SU-DHL-6 (cell line): Measurements from ENCODE around the gene OSBPL5.

ENCODE experiments used
- H2AFZ ChIP-seq: fragments of 200-600 bp; sonication (generic); 2 replicates; pipeline ENCODE4 v1.6.1; 2014; ENCODE audit warnings: low read depth, mild to moderate bottlenecking, moderate library complexity, mixed read lengths, antibody characterized with exemption, low read length; ENCODE audit not compliant: severe bottlenecking
- H3F3A ChIP-seq: fragments of 200-600 bp; shearing (Covaris generic); 2 replicates; pipeline ENCODE4 v1.6.0; 2016; ENCODE audit warnings: antibody characterized with exemption, mild to moderate bottlenecking; ENCODE audit not compliant: insufficient read depth
- H3K27ac ChIP-seq: fragments of 200-600 bp; sonication (generic); 2 replicates; pipeline ENCODE4 v1.5.1; 2016; ENCODE audit warnings: low read depth, mild to moderate bottlenecking, low read length, moderate library complexity, mixed read lengths
- H3K27me3 ChIP-seq: fragments of 200-600 bp; sonication (generic), shearing (Covaris generic); 2 replicates; pipeline ENCODE4 v1.6.0; 2014; ENCODE audit warnings: mild to moderate bottlenecking, low read length
- H3K36me3 ChIP-seq: fragments of 200-600 bp; sonication (generic); 2 replicates; pipeline ENCODE4 v1.6.1; 2014; ENCODE audit warnings: mild to moderate bottlenecking, low read length, mixed read lengths
- H3K4me2 ChIP-seq: fragments of 300-600, 200-600 bp; shearing (Covaris generic), sonication (generic); 2 replicates; pipeline ENCODE4 v1.6.0; 2014; ENCODE audit warnings: low read length, low read depth, mild to moderate bottlenecking; ENCODE audit not compliant: poor library complexity, severe bottlenecking
- H3K4me3 ChIP-seq: fragments of 200-600 bp; sonication (generic); 2 replicates; pipeline ENCODE4 v1.5.1; 2014; ENCODE audit warnings: antibody characterized with exemption, low read length, mild to moderate bottlenecking, mixed read lengths; ENCODE audit not compliant: insufficient read depth, poor library complexity, severe bottlenecking
- H3K79me2 ChIP-seq: fragments of 200-600 bp; sonication (generic); 2 replicates; pipeline ENCODE4 v1.6.1; 2014; ENCODE audit warnings: mild to moderate bottlenecking, low read length, moderate library complexity; ENCODE audit not compliant: insufficient read depth
- H3K9ac ChIP-seq: fragments of 200-600 bp; sonication (generic); 2 replicates; pipeline ENCODE4 v1.7.0; 2014; ENCODE audit warnings: mild to moderate bottlenecking, low read length
- H3K9me2 ChIP-seq: fragments of 200-600 bp; sonication (generic); replicated peaks from 2 replicates; pipeline ENCODE4 v1.6.1; 2014; ENCODE audit warnings: low read length; ENCODE audit not compliant: insufficient read depth
- H3K9me3 ChIP-seq: fragments of 200-600 bp; sonication (generic); 2 replicates; pipeline ENCODE4 v1.6.1; 2014; ENCODE audit warnings: low read length, mixed read lengths; ENCODE audit not compliant: insufficient read depth
- H4K20me1 ChIP-seq: fragments of 200-600 bp; sonication (generic); 2 replicates; pipeline ENCODE4 v1.6.1; 2014; ENCODE audit warnings: low read depth, mild to moderate bottlenecking, antibody characterized with exemption, low read length, moderate library complexity, mixed read lengths
- CTCF ChIP-seq: fragments of 200-600 bp; sonication (generic); IDR thresholded peaks from one replicate; pipeline ENCODE4 v1.5.1; 2017; ENCODE audit warnings: antibody characterized with exemption, mild to moderate bottlenecking, low read length, moderate library complexity; ENCODE audit not compliant: insufficient read depth, poor library complexity, severe bottlenecking
- EZH2phosphoT487 ChIP-seq: fragments of 200-600 bp; sonication (generic), shearing (Covaris generic); conservative IDR thresholded peaks from 2 replicates; pipeline ENCODE4 v1.6.1; 2018; ENCODE audit warnings: mild to moderate bottlenecking, antibody characterized with exemption, low read length, moderate library complexity, mixed read lengths

The OSBPL5 gene

GRCh38 chr11:3139086-3139440 is 26.0 kb downstream of the OSBPL5 start:
- Histone ChIP-seq H3F3A (no peaks in the 10 kb centered on the region), H4K20me1 (no peaks in the 10 kb centered on the region), H3K4me2 (no peak overlapping the region), H3K36me3 (no peaks in the 10 kb centered on the region), H3K9ac (no peak overlapping the region), H3K9me3 (no peaks in the 10 kb centered on the region), H3K79me2 (no peaks in the 10 kb centered on the region), H3K27ac (no peak overlapping the region), H3K4me3 (no peak overlapping the region), H3K9me2 (no peaks in the 10 kb centered on the region), H3K27me3 (no peaks in the 10 kb centered on the region), H2AFZ (no peak overlapping the region)
- TF ChIP-seq CTCF: no peak
- no peak for TF ChIP-seq EZH2phosphoT487

GRCh38 chr11:3138178-3139085 is 26.7 kb downstream of the OSBPL5 start:
- Histone ChIP-seq H3K9me3 (no peaks in the 10 kb centered on the region), H3K27me3 (no peaks in the 10 kb centered on the region), H3K4me2 (no peak overlapping the region), H3K9me2 (no peaks in the 10 kb centered on the region), H3K4me3 (no peak overlapping the region), H3K27ac (no peak overlapping the region), H2AFZ (no peak overlapping the region), H3K79me2 (no peaks in the 10 kb centered on the region), H4K20me1 (no peaks in the 10 kb centered on the region), H3K9ac (no peak overlapping the region), H3K36me3 (no peaks in the 10 kb centered on the region), H3F3A (no peaks in the 10 kb centered on the region)
- TF ChIP-seq EZH2phosphoT487 (no peak), CTCF (no peak)

DNA sequence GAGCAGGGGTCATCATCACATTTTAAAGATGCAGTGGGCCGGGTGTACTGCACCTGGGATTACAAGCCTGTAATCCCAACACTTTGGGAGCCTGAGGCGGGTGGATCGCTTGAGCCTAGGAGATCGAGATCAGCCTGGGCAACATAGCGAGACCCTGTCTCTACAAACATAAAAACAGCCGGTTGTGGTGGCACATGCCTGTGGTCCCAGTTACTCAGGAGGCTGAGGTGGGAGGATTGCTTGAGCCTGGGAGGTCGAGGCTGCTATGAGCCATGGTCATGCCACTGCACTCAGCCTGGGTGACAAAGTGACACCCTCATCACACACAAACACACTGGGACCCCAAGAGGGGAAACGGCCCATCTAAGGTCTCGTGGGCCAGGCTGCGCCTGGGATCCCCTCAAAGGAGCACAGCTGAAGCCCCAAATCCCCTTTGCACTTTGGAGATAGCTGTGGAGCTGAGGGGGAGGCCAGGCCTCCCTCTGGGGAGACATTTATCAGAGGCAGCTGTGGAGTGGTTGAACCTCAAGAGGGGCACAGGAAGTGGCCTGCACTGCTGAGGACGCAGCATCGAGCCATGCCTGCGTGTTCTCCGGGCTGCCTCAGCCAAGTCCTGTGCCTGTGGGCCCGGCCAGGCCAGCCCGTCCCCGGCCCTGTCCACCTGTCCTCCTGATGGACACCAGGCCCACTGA is 27.5 kb downstream of the OSBPL5 start:
- Histone ChIP-seq H3K4me3 (no peak overlapping the region), H3F3A (no peaks in the 10 kb centered on the region), H3K9ac (no peak overlapping the region), H3K4me2 (no peak overlapping the region), H3K27me3 (no peaks in the 10 kb centered on the region), H3K9me3 (no peaks in the 10 kb centered on the region), H3K79me2 (no peaks in the 10 kb centered on the region), H3K27ac (no peak overlapping the region), H3K36me3 (no peaks in the 10 kb centered on the region), H2AFZ (no peak overlapping the region), H4K20me1 (no peaks in the 10 kb centered on the region), H3K9me2 (no peaks in the 10 kb centered on the region)
- TF ChIP-seq EZH2phosphoT487 (no peak), CTCF (no peak)
